T47D (cell line): ENCODE data around the gene SLC15A1.

ENCODE experiments used
- DNase-seq, 2 experiments: peaks; one replicate each; pipeline versions ENCODE4 v3.0.0 to v3.0.0-alpha.2; 2011 to 2012; ENCODE audit warnings: low read depth in 1 of 2, low spot score in 1 of 2
- JUND ChIP-seq: IDR thresholded peaks from 2 replicates; pipeline ENCODE4 v1.6.1; 2012; ENCODE audit warnings: low read depth
- in situ Hi-C: cut with HindIII; loops from 2 replicates; pipeline ENCODE4 v1.10.0; 2016; ENCODE audit warnings: low sequenced_read_pairs, low pct_unique_long_range_greater_than_20kb

SLC15A1 gene

GRCh38 chr13:98775844-98776598, 23.5 kb upstream of the SLC15A1 start:
- no peak for DNase-seq
- in situ Hi-C loops, result no loop called here

DNA sequence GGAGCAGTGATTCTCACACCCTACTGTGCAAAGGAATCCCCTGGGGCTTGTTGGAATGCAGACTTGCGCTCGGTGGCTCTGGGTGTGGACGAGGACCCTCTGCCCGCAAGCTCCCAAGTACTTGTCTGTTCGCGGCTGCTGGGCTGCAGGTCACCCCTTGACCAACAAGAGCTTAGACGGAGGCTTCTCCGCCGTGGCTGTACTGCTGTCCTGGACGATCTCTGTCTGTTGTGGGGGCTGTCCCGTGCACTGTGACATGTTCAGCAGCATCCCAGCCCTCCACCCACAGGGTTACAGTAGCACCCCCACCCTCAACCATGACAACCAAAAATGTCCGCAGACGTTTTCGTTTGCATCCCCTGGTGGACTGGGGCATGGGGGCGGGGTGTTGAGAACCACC, 22.9 kb upstream of the SLC15A1 start:
- in situ Hi-C loops, result no loop called here

More at GRCh38 chr13:98775844-98776598, 23.5 kb upstream of the SLC15A1 start:
- no peak for TF ChIP-seq JUND

DNA sequence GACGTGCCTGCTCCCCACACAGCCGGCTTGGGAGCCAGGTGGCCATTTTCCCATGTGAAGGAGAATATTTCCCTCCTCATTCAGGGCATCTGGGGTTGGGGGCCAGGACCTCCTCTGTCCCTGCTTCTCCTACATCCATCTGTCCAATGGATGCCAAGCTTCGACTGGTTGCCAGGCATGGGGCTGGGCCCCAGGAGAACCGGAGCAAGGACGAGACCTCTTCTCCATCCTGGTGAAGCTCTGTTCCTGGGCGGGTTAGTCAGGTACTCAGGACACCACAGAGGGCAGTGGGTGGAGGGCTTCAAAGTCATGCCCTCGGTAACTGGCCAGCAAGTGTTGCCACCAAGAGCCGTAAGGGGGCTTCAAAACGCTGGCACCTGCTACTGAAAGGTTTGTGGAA, 22.3 kb upstream of the SLC15A1 start:
- TF ChIP-seq JUND, result no peak
- in situ Hi-C loops, result no loop called here
- DNase-seq, result no peak

More for the DNA sequence above, 22.9 kb upstream of the SLC15A1 start:
- DNase-seq, result no peak
- no peak for TF ChIP-seq JUND

DNA sequence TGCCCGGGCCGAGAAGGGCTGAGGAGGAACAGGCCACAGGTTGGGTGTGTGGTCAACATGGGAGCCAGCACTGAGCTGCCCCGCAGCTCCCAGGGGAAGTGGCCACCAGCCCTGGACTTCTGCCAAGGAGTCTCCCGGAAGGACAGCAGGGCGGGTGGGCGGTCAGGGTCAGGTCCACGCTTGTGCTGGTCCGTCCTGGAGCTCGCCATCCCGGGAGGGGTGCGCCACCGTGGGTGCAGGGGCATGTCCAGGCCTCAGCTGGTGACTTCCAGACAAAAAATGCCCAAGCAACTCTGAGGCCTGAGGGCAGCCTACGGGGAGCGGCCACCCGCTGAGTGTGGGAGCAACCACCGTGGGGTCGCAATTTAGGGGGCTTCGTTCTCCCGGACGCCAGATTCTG, 21.4 kb upstream of the SLC15A1 start:
- no peak for DNase-seq
- in situ Hi-C loops, result no loop called here
- no peak for TF ChIP-seq JUND

GRCh38 chr13:98772794-98773452, 20.5 kb upstream of the SLC15A1 start:
- no peak for TF ChIP-seq JUND
- in situ Hi-C loops, result no loop called here
- DNase-seq, result no peak

GRCh38 chr13:98771838-98772611, 19.6 kb upstream of the SLC15A1 start:
- in situ Hi-C loops, result no loop called here
- no peak for DNase-seq
- TF ChIP-seq JUND, result no peak

DNA sequence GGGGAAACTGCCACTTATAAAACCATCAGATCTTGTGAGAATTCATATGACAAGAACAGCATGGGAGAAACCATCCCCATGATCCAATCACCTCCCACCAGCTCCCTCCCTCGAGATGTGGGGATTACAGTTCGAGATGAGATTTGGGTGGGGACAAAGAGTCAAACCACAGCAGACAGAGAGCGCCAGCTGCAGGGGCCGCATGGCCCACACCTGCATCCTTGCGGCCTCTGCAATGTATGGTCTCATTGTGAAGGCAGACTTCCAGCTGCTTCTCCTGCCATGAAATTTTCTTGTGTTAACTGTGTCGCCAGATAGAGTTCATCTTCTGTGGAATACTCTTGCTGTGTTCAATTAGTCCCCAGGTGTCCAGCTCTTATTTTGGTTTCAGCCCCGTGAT, 17.3 kb upstream of the SLC15A1 start:
- DNase-seq, result no peak
- TF ChIP-seq JUND, result no peak
- in situ Hi-C loops, result no loop called here

- DNase-seq, result no peak
- in situ Hi-C loops, result no loop called here
- TF ChIP-seq JUND, result no peak
These were observed 16.1 kb upstream of the SLC15A1 start for GRCh38 chr13:98768522-98768921.

GRCh38 chr13:98766697-98767096, 14.2 kb upstream of the SLC15A1 start:
- no peak for DNase-seq
- TF ChIP-seq JUND, result no peak
- in situ Hi-C loops, result no loop called here

GRCh38 chr13:98765996-98766519, 13.6 kb upstream of the SLC15A1 start:
- DNase-seq, result no peak
- in situ Hi-C loops, result no loop called here

DNA sequence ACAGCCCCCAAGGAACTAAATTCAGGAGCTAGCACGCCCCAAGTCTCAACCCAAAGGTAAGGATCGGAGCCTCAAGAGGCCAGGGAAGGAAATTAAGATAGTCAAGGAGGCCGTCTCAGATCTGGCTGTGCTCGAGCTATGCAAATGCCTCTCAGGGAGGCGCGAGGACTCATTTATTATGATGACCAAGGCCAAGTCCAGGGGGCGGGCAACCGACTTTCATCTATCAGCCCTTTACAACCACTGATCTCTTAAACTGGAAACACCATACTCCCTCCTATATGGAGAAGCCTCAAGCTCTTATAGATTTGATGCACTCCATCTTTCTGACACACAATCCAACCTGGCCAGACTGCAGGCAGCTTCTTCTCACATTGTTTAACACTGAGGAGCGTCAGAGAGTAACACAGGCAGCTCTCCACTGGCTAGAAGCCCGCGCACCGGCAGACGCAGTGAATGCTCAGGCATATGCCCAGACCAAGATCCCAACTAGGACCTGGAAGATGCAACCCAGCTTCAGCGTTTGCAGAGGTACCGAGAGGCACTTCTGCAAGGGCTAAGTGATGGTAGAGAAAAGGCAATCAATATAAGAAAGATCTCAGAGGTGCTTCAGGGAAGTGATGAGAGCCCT, 9.6 kb upstream of the SLC15A1 start:
- in situ Hi-C loops, result no loop called here
- no peak for DNase-seq
- no peak for TF ChIP-seq JUND

More at GRCh38 chr13:98765996-98766519, 13.6 kb upstream of the SLC15A1 start:
- no peak for TF ChIP-seq JUND
